Measurements from ENCODE around the gene MED27.

DNA sequence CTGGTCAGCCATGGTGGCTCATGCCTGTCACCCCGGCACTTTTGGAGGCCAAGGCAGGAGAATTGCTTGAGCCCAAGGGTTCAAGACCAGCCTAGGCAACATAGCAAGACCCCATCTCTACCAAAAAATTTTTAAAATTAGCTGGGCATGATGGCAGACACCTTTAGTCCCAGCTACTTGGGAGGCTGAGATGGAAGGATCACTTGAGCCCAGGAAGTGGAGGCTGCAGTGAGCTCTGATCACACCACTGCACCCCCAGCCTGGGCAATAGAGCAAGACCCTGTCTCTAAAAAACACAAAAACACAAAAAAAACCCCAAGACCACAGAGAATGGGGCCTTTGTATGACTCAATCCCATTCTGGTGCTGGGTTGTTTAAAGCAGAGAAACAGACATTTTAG is 44.0 kb downstream of the MED27 start:
- TF ChIP-seq, protein P1, sequence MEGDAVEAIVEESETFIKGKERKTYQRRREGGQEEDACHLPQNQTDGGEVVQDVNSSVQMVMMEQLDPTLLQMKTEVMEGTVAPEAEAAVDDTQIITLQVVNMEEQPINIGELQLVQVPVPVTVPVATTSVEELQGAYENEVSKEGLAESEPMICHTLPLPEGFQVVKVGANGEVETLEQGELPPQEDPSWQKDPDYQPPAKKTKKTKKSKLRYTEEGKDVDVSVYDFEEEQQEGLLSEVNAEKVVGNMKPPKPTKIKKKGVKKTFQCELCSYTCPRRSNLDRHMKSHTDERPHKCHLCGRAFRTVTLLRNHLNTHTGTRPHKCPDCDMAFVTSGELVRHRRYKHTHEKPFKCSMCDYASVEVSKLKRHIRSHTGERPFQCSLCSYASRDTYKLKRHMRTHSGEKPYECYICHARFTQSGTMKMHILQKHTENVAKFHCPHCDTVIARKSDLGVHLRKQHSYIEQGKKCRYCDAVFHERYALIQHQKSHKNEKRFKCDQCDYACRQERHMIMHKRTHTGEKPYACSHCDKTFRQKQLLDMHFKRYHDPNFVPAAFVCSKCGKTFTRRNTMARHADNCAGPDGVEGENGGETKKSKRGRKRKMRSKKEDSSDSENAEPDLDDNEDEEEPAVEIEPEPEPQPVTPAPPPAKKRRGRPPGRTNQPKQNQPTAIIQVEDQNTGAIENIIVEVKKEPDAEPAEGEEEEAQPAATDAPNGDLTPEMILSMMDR (IDR thresholded peaks at IDR 0.05) = no peak
- TF ChIP-seq EP300 (IDR thresholded peaks at IDR 0.05) = no peak
- no peak for TF ChIP-seq POLR2A (IDR thresholded peaks at IDR 0.05)
